Measurements from ENCODE around the gene CYFIP1.
A peak's percentile ranks its signal among the peaks of the same experiment; 100 is the strongest.

Gene CYFIP1

DNA sequence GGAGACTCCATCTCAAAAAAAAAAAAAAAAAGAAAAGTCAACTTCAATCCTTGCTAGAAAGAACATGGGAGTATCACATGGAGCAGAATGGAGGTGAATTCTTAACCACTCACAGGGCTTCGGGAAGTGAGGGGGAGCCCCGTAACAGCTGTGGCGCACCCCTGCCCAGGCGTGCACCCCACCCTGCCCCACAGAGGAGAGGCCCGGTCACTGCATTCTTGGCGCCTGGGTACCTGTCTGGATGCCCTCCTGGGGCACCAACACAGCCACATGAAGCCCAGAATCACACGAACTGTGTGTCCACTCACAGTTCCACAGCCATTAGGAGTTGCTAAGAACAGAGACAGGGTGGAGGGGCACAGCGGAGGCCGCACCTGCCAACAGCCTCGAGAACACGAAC lies 89.9 kb downstream of the CYFIP1 start:
- Mint-ChIP-seq H3K36me3 (peaks cover 3 to 6% of the 10 kb centered on the region in 2 donors), H3K4me1 (no peaks in the 10 kb centered on the region), H3K9me3 (no peaks in the 10 kb centered on the region), H3K27ac (no peak overlapping the region), H3K27me3 (no peaks in the 10 kb centered on the region), H3K4me3 (no peak overlapping the region)
- ATAC-seq (replicated peaks): no peak
- DNase-seq: no peak

DNA sequence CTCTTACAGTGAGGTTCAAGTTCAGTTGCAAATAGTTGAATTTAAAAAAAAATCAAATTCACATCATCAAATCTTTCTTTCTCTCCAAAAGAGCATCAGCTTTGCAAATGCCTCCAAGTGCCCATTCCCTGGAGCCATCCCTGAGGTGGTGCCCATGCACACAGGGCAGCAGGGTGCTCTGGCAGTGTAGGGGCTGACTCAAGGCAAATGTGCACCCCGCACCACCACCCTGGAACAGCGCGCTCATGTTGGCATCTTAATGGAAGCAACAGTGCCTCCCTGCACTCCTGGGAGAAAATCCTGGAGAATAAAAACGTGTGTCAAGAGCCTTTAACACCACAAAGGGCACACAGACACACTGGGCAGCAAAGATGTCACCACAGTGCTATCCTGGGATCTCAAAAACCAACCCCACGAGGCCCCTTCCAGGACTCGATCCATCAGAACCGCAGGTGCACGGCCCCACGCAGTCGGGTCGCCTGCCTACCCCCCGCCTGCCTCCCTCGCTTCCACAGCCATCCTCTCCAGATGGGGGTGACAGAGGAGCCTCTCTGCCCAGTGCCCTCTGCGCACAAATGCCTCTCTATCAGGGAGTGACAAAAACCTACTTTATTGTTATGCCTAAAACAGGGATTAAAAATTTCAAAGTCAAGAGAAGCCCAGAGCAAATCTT lies 90.9 kb downstream of the CYFIP1 start:
- DNase-seq (no peak), ATAC-seq (replicated peaks) (no peak)
- no peak overlapping the region for H3K4me3 Mint-ChIP-seq
- no peaks in the 10 kb centered on the region for H3K4me1 Mint-ChIP-seq
- no peaks in the 10 kb centered on the region for H3K27me3 Mint-ChIP-seq
- H3K27ac Mint-ChIP-seq: no peak overlapping the region
- peaks cover 3 to 6% of the 10 kb centered on the region in 2 donors for H3K36me3 Mint-ChIP-seq
- no peaks in the 10 kb centered on the region for H3K9me3 Mint-ChIP-seq

DNA sequence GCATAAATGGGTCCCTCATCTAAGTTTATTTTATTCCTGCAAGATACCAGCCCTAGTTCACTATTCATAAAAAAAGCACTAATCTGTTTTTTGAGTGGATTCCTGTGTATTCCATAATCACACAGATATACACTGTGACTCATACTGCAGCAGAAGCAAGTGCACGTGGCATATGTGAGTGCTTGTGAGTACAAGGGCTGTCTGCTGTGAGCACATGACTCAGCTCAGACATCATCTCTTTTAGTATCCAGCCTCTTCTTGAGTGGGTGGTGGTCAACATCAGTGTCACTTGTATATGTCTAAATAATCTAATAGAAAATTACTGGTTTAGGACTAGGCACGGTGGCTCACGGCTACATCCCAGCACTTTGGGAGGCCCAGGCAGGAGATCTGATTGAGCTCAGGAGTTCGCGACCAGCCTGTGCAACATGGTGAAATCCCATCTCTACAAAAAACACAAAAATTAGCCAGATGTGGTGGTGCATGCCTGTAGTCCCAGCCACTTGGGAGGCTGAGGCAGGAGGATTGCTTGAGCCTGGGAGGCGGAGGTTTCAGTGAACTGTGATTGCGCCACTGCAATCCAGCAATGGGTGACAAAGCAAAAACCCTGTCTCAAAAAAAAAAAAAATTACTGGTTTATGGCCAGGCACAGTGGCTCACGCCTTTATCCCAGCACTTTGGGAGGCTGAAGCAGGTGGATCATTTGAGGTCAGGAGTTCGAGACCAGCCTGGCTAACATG lies 91.9 kb downstream of the CYFIP1 start:
- Mint-ChIP-seq H3K36me3 (peaks cover 5 to 6% of the 10 kb centered on the region in 2 donors), H3K27ac (no peak overlapping the region), H3K27me3 (no peaks in the 10 kb centered on the region), H3K4me3 (no peak overlapping the region), H3K9me3 (peaks cover 0 to 1% of the 10 kb centered on the region in 2 donors), H3K4me1 (peaks cover 0 to 4% of the 10 kb centered on the region in 2 donors)
- no peak for ATAC-seq (replicated peaks)
- DNase-seq: no peak

DNA sequence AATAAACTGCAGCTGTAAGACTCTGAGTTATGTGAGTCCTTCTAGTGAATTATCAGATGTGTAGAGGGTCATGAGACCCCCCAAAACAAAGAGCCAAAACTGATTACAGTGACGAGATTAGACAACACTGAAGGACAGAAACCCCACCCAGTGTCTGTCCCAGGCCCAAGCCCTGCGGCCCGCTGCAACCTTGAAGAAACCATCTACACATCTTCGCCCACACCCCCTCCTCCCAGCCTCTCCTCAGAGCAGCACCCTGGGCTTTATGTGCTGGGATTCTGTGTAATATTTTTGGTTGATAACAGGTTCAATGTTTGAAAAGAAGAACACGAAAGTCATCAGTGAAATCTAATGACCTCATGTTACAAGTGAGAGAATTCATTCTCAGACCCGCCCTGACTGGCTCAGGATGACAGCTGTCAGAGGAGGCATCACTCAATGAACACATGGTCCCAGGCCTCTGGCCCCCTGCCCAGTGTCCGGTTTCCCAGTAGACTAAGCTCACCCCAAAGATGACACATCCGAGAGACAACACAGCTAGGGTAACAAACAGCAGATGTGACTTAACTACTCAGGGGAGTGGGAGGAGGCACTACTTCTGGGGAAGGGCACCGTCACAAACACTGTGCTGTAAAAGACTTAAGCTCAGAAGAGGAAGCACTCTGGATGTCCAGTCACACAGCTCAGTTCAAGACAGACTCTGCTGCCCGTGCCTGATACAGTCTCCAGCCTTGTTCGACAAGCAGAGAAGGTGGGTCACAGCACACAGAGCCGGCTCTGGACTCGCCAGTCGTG lies 92.8 kb downstream of the CYFIP1 start:
- Mint-ChIP-seq H3K36me3 (peaks cover 5 to 6% of the 10 kb centered on the region in 2 donors), H3K4me1 (peaks cover 0 to 4% of the 10 kb centered on the region in 2 donors), H3K9me3 (peaks cover 0 to 1% of the 10 kb centered on the region in 2 donors), H3K4me3 (no peak overlapping the region), H3K27me3 (no peaks in the 10 kb centered on the region), H3K27ac (no peak overlapping the region)
- DNase-seq: no peak
- ATAC-seq (replicated peaks): no peak

DNA sequence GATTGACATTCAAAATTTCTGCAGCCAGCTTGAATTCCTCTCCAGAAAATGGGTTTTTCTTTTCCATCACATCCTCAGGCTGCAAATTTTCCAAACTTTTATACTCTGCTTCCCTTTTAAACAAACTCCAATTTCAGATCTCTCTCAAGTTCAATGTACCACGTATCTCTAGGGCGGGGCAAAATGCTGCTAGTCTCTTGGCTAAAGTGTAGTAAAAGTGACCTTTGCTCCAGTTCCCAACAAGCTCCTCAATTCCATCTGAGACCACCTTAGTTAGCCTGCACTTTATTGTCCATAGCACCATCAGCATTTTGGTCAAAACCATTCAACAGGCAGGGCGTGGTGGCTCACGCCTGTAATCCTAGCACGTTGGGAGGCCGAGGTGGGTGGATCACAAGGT lies 95.0 kb downstream of the CYFIP1 start:
- peaks cover 0 to 1% of the 10 kb centered on the region in 2 donors for H3K9me3 Mint-ChIP-seq
- H3K27me3 Mint-ChIP-seq: no peaks in the 10 kb centered on the region
- ATAC-seq (replicated peaks) (no peak), DNase-seq (no peak)
- peaks cover 7 to 22% of the 10 kb centered on the region in 2 donors for H3K36me3 Mint-ChIP-seq
- no peak overlapping the region for H3K4me3 Mint-ChIP-seq
- H3K4me1 Mint-ChIP-seq: peaks cover 0 to 4% of the 10 kb centered on the region in 2 donors
- H3K27ac Mint-ChIP-seq: no peak overlapping the region

DNA sequence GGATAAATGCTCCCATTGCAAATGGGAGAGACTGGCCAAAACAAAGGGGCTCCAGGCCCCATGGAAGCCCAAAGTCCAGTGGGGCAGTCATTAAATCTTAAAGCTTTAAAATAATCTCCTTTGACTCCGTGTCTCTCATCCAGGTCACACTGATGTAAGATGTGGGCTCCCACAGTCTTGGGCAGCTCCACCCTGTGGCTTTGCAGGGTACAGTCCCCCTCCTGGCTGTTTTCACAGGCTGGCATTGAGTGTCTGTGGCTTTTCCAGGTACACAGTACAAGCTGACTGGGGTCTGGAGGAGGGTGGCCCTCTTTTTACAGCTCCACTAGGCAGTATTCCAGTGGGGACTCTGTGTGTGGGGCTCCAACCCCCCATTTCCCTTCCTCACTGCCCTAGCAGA lies 95.8 kb downstream of the CYFIP1 start:
- ATAC-seq (replicated peaks) (no peak), DNase-seq (no peak)
- peaks cover 0 to 1% of the 10 kb centered on the region in 2 donors for H3K9me3 Mint-ChIP-seq
- peaks cover 0 to 4% of the 10 kb centered on the region in 2 donors for H3K4me1 Mint-ChIP-seq
- no peaks in the 10 kb centered on the region for H3K27me3 Mint-ChIP-seq
- peaks cover 7 to 22% of the 10 kb centered on the region in 2 donors for H3K36me3 Mint-ChIP-seq
- H3K4me3 Mint-ChIP-seq: no peak overlapping the region
- H3K27ac Mint-ChIP-seq: no peak overlapping the region

- Mint-ChIP-seq H3K27ac (no peak overlapping the region), H3K4me1 (peaks cover 0 to 4% of the 10 kb centered on the region in 2 donors), H3K4me3 (no peak overlapping the region), H3K27me3 (no peaks in the 10 kb centered on the region), H3K36me3 (peaks cover 12 to 25% of the 10 kb centered on the region in 2 donors), H3K9me3 (peaks cover 0 to 1% of the 10 kb centered on the region in 2 donors)
- DNase-seq (no peak), ATAC-seq (replicated peaks) (no peak)
These were observed 97.0 kb downstream of the CYFIP1 start for GRCh38 chr15:22883196-22883595.

DNA sequence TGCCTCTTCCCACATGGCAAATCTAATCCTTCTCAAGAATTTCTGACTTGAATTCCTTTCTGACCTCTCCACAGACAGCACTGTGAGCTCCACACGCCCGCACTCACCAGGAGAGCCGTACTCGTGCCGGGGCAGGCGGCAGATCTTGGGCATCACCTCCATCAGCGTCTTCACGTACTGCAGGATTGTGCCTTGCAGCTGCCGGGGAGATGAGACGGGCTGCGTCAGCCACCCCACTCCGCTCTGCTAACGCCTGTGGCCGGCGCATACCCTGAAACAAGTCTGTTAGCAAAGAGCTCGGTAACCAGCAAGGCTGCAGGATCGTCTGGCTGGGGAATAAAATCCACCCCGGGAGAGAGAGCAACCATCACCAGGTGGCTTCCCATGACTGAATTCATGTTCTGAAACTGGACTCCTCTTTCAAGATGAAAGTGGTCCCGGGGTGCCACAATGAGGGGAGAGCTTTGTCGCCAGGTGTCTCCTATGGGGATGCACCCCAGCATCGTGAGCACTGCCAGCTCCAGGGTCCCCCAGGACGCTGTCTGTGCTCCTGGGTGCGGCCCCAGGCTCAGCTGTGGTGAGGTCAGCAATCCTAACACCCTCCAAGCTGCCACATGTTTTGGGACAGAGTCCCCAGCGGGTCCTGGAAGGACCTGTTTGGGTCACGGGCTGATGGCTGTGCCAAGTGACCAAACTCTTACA lies 98.3 kb downstream of the CYFIP1 start:
- Mint-ChIP-seq H3K27ac (no peak overlapping the region), H3K4me1 (peaks cover 0 to 4% of the 10 kb centered on the region in 2 donors), H3K36me3 (peaks cover 19 to 37% of the 10 kb centered on the region in 2 donors)

DNA sequence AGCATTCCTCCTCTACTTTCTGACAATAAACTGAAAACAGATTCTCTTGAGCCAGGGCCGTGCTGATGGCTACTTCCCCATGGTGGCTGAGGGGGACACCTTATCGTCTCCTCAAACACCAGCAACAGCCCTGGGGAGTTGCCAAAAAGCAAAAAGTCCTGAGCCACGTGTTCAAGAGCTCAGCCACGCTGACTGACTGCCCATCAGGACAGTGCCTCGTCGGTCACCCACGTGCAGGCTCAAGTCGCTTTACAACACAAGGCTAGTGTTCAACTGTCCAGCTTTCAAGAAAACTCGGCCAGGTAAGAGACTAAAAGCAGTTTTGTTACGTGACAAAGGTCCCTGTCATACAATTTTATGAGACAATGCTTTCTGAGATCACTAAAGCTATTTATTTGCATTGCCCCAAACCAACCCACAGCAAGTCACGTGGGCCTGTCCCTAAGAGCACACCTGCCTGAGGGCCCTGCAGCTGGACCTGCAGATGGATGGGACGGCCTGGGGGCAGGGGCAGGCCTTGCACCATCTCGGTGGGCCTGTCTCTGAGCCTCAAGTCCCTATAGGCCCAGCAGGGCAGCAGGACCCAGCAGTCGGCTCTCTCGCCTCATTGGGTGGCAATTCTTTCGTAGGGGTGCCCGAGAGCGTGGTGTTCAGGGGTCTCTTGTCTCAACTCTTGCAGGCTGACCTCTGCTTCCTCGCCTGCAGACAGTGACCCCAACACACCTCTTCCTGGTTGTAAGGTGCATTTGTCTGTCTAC lies 99.0 kb downstream of the CYFIP1 start:
- no peak for ATAC-seq (replicated peaks)
- H3K27ac Mint-ChIP-seq: no peak overlapping the region

More for the DNA sequence above, 98.3 kb downstream of the CYFIP1 start:
- no peak for DNase-seq
- H3K27me3 Mint-ChIP-seq: no peaks in the 10 kb centered on the region
- H3K9me3 Mint-ChIP-seq: peaks cover 0 to 1% of the 10 kb centered on the region in 2 donors
- H3K4me3 Mint-ChIP-seq: no peak overlapping the region
- no peak for ATAC-seq (replicated peaks)

DNA sequence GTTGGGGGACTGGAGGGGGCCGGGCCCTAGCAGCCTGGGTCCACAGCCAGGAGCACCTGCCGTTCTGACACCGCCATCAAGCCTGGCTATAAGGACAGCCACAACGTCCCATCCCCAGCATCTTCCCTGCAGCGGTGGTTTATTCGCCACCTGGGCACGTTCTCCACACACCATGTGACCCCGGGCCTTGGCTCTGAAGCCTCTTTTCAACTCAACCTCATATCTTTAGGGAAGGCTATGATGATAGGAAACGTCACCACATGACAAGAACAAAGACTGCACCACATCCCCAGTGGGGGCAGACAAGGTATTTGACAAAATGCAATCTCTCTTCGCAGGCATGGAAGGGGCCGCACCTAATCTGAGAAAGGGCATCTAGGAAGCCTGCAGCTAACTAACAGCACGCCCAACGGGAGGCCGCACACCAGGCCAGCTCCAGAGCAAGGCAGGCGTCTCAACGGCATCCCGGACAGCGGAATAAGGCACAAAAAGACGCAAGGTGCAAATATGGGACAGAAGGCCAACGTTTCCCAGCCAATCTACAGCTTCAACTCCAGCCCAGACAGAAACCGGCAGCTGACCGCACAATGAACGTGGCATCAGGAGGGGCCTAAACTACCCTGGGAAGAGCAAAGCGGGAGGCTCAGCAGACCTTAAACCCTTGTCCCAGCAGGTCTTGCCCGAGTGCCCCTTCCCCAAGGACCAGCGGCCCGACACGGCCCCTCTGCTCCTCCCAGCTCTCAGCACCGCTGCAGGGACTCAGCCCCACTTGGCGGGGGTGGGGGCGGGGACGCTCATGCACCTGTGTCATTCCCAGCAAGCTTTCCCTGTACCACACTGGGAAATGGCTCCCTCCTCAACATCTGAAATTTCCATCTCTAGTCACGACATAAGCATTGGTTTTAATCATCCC lies 99.8 kb downstream of the CYFIP1 start:
- Mint-ChIP-seq H3K4me3 (no peak overlapping the region), H3K27me3 (no peaks in the 10 kb centered on the region), H3K9me3 (peaks cover 0 to 1% of the 10 kb centered on the region in 2 donors), H3K36me3 (peaks cover 20 to 41% of the 10 kb centered on the region in 2 donors), H3K27ac (no peak overlapping the region), H3K4me1 (peaks cover 0 to 4% of the 10 kb centered on the region in 2 donors)
- DNase-seq: no peak
- ATAC-seq (replicated peaks): no peak

More for the DNA sequence above, 99.0 kb downstream of the CYFIP1 start:
- no peak for DNase-seq
- H3K4me1 Mint-ChIP-seq: peaks cover 0 to 4% of the 10 kb centered on the region in 2 donors
- H3K36me3 Mint-ChIP-seq: peaks cover 20 to 38% of the 10 kb centered on the region in 2 donors
- no peaks in the 10 kb centered on the region for H3K27me3 Mint-ChIP-seq
- no peak overlapping the region for H3K4me3 Mint-ChIP-seq
- peaks cover 0 to 1% of the 10 kb centered on the region in 2 donors for H3K9me3 Mint-ChIP-seq

- H3K9me3 Mint-ChIP-seq: no peaks in the 10 kb centered on the region
- peaks cover 20 to 52% of the 10 kb centered on the region in 2 donors for H3K36me3 Mint-ChIP-seq
- ATAC-seq (replicated peaks) (no peak), DNase-seq (no peak)
- H3K4me3 Mint-ChIP-seq: no peak overlapping the region
- H3K27ac Mint-ChIP-seq: no peak overlapping the region
- peaks cover 4 to 7% of the 10 kb centered on the region in 2 donors for H3K4me1 Mint-ChIP-seq
- no peaks in the 10 kb centered on the region for H3K27me3 Mint-ChIP-seq
These were observed 102.1 kb downstream of the CYFIP1 start for GRCh38 chr15:22878103-22878502.

GRCh38 chr15:22877607-22878006 lies 102.6 kb downstream of the CYFIP1 start:
- H3K9me3 Mint-ChIP-seq: no peaks in the 10 kb centered on the region
- peak overlapping the region; percentile 14 for H3K27ac Mint-ChIP-seq
- DNase-seq: no peak
- H3K4me1 Mint-ChIP-seq: peaks cover 4 to 8% of the 10 kb centered on the region in 2 donors
- H3K4me3 Mint-ChIP-seq: no peak overlapping the region
- ATAC-seq (replicated peaks): no peak
- peaks cover 20 to 54% of the 10 kb centered on the region in 2 donors for H3K36me3 Mint-ChIP-seq
- H3K27me3 Mint-ChIP-seq: no peaks in the 10 kb centered on the region
